Cardiac atrium fibroblast (primary cell): Measurements from ENCODE around the gene NPY4R2. TPM values are rescaled to one million over a fixed set of nuclear protein-coding genes. Genes with fewer than 3 reads are reported as not detected.

Source experiments
- total RNA-seq: library from RNA; depleted of rRNA; stranded (reverse); fragments of >200 nt; gene quantifications from 2 replicates; pipeline ENCODE4 v1.2.3, GENCODE V29; 2015

NPY4R2 gene
- under 0.01 TPM in 1 of 2 replicates, not detected in the other for total RNA-seq

GRCh38 chr10:47918475-47918874 is at the start of gene NPY4R2:
Gene NPY4R2 (plus strand): TSS chr10:47918662. CDS start chr10:47921988, 3,326 bp downstream.

Other genes with a start within 250 kb of the NPY4R2 start
- gene SYT15B, start 155.1 kb upstream of the NPY4R2 start, total RNA-seq = under 0.01 and 0.16 TPM in 2 replicates
- gene FAM25C, start 81.1 kb downstream of the NPY4R2 start, total RNA-seq = not detected in 2 replicates